Stimulated activated CD4-positive, alpha-beta T cell treated with anti-CD3 and anti-CD28 coated beads, Interleukin-1b, Interleukin-23, amount 100 ng/mL, for 24 hours (primary cell): ENCODE measurements around the gene ABCA12.

Experiments
- DNase-seq, 4 experiments: peaks; one replicate each; pipeline ENCODE4 v3.0.0-alpha.2; 2020; ENCODE audit warnings: low read depth in 4 of 4, low spot score in 1 of 4

ABCA12 gene

GRCh38 chr2:215120401-215120800, 18.0 kb downstream of the ABCA12 start:
- no peak for DNase-seq

- no peak for DNase-seq
These were observed 18.6 kb downstream of the ABCA12 start for GRCh38 chr2:215119847-215120246.

GRCh38 chr2:215110918-215111317, 27.5 kb downstream of the ABCA12 start:
- DNase-seq, result no peak

GRCh38 chr2:215107216-215108056, 31.0 kb downstream of the ABCA12 start:
- no peak for DNase-seq

- DNase-seq, result no peak
These were observed 32.6 kb downstream of the ABCA12 start for GRCh38 chr2:215105607-215106354.

- no peak for DNase-seq
These were observed 34.2 kb downstream of the ABCA12 start for GRCh38 chr2:215104226-215104625.

- DNase-seq, result no peak
These were observed 39.6 kb downstream of the ABCA12 start for GRCh38 chr2:215098875-215099274.

- DNase-seq, result no peak
These were observed 54.3 kb downstream of the ABCA12 start for GRCh38 chr2:215084080-215084479.

- DNase-seq, result no peak
These were observed 55.3 kb downstream of the ABCA12 start for GRCh38 chr2:215083146-215083545.

- no peak for DNase-seq
These were observed 56.0 kb downstream of the ABCA12 start for GRCh38 chr2:215082446-215082845.

- no peak for DNase-seq
These were observed 57.9 kb downstream of the ABCA12 start for GRCh38 chr2:215080545-215080944.

- no peak for DNase-seq
These were observed 66.8 kb downstream of the ABCA12 start for GRCh38 chr2:215071676-215072075.

GRCh38 chr2:215068399-215068798, 70.0 kb downstream of the ABCA12 start:
- no peak for DNase-seq

- DNase-seq, result no peak
These were observed 72.3 kb downstream of the ABCA12 start for GRCh38 chr2:215066124-215066523.

GRCh38 chr2:215063526-215063925, 74.9 kb downstream of the ABCA12 start:
- no peak for DNase-seq

GRCh38 chr2:215060861-215061536, 77.4 kb downstream of the ABCA12 start:
- DNase-seq, result no peak

- DNase-seq, result no peak
These were observed 78.7 kb downstream of the ABCA12 start for GRCh38 chr2:215059724-215060123.

GRCh38 chr2:215055891-215056290, 82.5 kb downstream of the ABCA12 start:
- DNase-seq, result no peak

GRCh38 chr2:215052810-215053209, 85.6 kb downstream of the ABCA12 start:
- DNase-seq, result no peak

GRCh38 chr2:215052404-215052803, 86.0 kb downstream of the ABCA12 start:
- DNase-seq, result no peak

- DNase-seq, result no peak
These were observed 89.1 kb downstream of the ABCA12 start for GRCh38 chr2:215049341-215049740.

- DNase-seq, result no peak
These were observed 100.0 kb downstream of the ABCA12 start for GRCh38 chr2:215038421-215038820.
